ENCODE results near the gene SPNS3. TPM values are rescaled to one million over a fixed set of nuclear protein-coding genes. Genes with fewer than 3 reads are reported as not detected.

Gene SPNS3
- total RNA-seq, 1 donor from 2014 or later = 0.34 TPM

DNA sequence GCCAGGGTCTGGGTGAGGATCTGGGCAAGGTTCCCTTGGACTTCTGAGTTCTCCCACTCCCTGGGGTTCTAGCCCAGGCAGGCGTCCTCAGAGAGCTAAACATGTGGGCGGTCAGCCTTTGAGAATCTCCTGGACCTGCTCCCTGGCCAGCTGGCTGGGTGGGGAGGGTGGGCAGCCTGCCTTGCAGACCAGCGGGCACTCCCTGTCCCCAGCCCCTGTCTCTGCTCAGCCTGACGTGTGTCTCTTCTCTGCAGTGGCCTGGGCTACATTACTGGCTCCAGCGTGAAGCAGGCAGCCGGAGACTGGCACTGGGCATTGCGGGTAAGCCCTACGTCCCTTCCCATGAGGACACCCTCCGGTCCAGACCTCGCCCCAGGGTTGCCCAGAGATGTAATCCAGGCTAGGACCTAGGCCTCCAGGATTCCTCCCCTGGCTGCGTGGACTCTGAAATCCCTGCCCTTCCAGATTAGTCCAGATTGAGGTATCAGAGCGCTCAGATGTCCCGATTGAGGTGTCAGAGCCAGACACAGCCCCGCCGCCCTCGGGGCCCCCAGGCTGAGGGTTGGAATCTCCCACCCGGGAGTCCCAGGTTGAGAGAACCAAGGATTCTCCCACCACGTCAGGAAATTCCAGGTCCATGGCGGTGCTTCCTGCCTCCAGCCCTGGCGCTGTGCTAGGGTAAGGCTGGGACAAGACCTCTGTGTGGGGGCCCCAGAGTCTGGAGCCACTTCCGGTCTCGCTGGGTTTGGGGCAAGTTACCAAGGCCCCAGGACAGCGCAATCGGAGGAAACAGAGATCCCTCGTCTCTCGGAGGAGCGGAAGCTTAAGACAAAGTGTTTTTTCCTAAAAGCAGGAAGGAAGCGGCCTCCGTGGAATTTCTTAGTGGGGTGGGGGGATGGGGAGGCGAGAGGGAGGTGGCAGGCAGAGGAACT is 97.3 kb downstream of the SPNS3 start:
- TF ChIP-seq, protein P1, sequence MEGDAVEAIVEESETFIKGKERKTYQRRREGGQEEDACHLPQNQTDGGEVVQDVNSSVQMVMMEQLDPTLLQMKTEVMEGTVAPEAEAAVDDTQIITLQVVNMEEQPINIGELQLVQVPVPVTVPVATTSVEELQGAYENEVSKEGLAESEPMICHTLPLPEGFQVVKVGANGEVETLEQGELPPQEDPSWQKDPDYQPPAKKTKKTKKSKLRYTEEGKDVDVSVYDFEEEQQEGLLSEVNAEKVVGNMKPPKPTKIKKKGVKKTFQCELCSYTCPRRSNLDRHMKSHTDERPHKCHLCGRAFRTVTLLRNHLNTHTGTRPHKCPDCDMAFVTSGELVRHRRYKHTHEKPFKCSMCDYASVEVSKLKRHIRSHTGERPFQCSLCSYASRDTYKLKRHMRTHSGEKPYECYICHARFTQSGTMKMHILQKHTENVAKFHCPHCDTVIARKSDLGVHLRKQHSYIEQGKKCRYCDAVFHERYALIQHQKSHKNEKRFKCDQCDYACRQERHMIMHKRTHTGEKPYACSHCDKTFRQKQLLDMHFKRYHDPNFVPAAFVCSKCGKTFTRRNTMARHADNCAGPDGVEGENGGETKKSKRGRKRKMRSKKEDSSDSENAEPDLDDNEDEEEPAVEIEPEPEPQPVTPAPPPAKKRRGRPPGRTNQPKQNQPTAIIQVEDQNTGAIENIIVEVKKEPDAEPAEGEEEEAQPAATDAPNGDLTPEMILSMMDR (conservative IDR thresholded peaks at IDR 0.05) = no peak
- Mint-ChIP-seq H3K27ac (no peak overlapping the region), H3K9me3 (no peaks in the 10 kb centered on the region), H3K36me3 (peaks cover 4% of the 10 kb centered on the region), H3K27me3 (peaks cover 8% of the 10 kb centered on the region), H3K4me3 (no peak overlapping the region), H3K4me1 (ENCODE audit: unreplicated experiment) (peaks cover 9% of the 10 kb centered on the region)
- DNase-seq (ENCODE audit: extremely low spot score, unreplicated experiment) = no peak

DNA sequence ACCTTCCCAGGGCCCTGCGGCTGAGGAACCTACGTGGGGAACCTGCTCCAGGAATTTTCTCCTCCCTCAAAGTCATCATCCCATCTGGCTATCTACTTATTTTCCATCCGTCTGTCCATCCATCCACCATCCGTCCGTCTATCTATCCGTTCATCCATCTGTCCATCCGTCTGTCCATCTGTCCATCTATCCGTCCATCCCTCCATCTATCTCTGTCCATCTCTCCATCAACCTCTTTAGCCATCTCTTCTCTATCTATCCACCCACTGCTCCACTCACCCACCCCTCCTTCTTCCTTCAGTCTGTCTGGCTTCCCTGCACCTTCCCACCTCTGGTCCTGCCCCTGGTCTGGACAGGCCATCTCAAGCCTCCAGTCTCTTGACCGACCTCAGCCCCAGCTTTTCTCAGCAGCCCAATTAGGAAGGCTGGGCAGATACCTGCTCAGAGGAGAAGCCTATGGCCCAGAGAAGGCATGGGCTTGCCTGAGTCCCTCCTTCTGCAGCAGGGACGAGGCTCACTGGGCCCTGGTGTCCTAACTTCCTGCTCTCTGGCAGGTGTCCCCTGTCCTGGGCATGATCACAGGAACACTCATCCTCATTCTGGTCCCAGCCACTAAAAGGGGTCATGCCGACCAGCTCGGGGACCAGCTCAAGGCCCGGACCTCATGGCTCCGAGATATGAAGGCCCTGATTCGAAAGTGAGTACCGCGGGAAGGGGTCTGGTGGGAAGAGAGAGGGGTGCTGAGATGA is 98.4 kb downstream of the SPNS3 start:
- Mint-ChIP-seq H3K27me3 (peaks cover 4% of the 10 kb centered on the region), H3K4me1 (ENCODE audit: unreplicated experiment) (peaks cover 9% of the 10 kb centered on the region), H3K9me3 (no peaks in the 10 kb centered on the region), H3K4me3 (no peak overlapping the region), H3K36me3 (peaks cover 4% of the 10 kb centered on the region), H3K27ac (no peak overlapping the region)
- no peak for DNase-seq (ENCODE audit: extremely low spot score, unreplicated experiment)
- TF ChIP-seq, protein P1 (conservative IDR thresholded peaks at IDR 0.05) = no peak

DNA sequence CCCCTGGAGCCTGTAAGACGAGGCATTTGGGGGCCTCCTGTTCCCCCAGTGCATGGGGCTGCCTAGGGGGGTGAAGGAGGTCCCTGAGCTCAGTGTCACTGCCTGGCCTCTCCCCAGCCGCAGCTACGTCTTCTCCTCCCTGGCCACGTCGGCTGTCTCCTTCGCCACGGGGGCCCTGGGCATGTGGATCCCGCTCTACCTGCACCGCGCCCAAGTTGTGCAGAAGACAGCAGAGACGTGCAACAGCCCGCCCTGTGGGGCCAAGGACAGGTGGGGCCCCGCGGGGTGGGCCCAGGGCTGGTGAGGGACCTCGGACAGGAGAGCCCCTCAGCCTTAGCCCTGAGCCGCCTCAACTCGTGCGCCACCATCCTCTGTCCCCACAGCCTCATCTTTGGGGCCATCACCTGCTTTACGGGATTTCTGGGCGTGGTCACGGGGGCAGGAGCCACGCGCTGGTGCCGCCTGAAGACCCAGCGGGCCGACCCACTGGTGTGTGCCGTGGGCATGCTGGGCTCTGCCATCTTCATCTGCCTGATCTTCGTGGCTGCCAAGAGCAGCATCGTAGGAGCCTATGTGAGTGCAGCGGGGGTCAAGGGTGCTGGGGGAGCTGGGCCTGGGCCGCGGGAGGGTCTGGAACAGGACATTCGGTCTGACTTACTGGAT is 99.3 kb downstream of the SPNS3 start:
- DNase-seq (ENCODE audit: extremely low spot score, unreplicated experiment) = no peak
- H3K27ac Mint-ChIP-seq = no peak overlapping the region
- no peaks in the 10 kb centered on the region for H3K9me3 Mint-ChIP-seq
- TF ChIP-seq, protein P1 (conservative IDR thresholded peaks at IDR 0.05) = no peak
- peaks cover 4% of the 10 kb centered on the region for H3K36me3 Mint-ChIP-seq
- H3K4me3 Mint-ChIP-seq = no peak overlapping the region
- peaks cover 4% of the 10 kb centered on the region for H3K4me1 Mint-ChIP-seq (ENCODE audit: unreplicated experiment)
- peaks cover 4% of the 10 kb centered on the region for H3K27me3 Mint-ChIP-seq

DNA sequence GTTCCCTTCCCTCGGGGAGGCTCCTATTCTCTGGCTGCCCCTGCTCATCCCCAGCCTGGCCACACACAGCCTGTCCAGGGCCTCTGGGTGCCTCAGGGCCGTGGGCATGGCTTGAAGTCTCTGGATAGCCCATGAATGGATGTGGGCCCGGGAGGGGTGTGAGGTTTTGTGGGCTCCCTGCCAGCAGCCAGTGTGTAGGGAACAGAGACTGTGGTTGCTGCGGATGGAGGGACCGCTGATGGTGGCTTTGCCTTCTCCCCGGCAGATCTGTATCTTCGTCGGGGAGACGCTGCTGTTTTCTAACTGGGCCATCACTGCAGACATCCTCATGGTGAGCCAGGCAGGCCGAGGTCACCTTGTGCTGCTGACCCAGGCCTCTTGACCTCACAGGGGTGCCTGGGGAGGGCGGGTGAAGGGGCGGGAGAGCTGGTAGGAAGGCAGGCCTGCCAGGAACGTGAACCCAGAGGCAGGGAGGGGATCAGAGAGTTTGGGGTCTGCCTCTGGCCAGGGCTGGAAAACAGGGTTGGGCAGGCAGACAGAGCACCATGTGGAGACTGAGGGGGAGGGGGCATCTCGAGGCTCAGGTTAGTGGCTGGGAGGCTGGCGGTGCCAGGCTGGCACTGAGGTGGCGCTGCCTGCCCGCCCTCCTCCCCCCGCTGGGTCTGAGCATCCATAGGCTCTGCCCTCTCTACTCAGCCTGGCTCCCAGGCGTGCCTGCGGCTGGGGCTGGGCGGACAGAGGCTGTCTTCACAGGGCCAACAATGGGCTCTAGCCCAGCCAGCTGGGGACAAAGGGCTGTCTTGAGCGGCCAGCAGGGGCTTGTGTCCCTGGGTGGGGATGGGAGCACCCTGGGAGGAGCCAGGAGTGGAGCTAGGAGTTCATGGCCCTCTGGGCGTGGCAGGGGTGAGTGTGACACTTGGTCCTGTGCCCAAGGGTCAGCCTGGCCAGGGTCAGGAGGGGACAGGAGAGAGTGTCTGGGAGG is 100.1 kb downstream of the SPNS3 start:
- H3K27ac Mint-ChIP-seq = no peak overlapping the region
- H3K27me3 Mint-ChIP-seq = peaks cover 4% of the 10 kb centered on the region
- no peak for DNase-seq (ENCODE audit: extremely low spot score, unreplicated experiment)
- peaks cover 4% of the 10 kb centered on the region for H3K36me3 Mint-ChIP-seq
- TF ChIP-seq, protein P1 (conservative IDR thresholded peaks at IDR 0.05) = no peak
- H3K9me3 Mint-ChIP-seq = no peaks in the 10 kb centered on the region
- H3K4me3 Mint-ChIP-seq = no peak overlapping the region
- peaks cover 4% of the 10 kb centered on the region for H3K4me1 Mint-ChIP-seq (ENCODE audit: unreplicated experiment)

Measured in type B pancreatic cell (in vitro differentiated cells).